Neural cell (in vitro differentiated cells): ENCODE data around the gene AJUBA. TPM values are rescaled to one million over a fixed set of nuclear protein-coding genes. Genes with fewer than 3 reads are reported as not detected.
A peak's percentile ranks its signal among the peaks of the same experiment; 100 is the strongest.

Source experiments
- H2AFZ ChIP-seq: fragments of 200-600, 300-800 bp; sonication (generic), shearing (Covaris generic); 2 replicates; pipeline ENCODE4 v1.6.0; 2014; ENCODE audit warnings: low read depth, mild to moderate bottlenecking, antibody characterized with exemption, low read length, moderate library complexity
- H3F3A ChIP-seq: fragments of 200-600 bp; shearing (Covaris generic); 2 replicates; pipeline ENCODE4 v1.6.1; 2016; ENCODE audit warnings: mild to moderate bottlenecking, moderate library complexity, mixed read lengths, antibody characterized with exemption, low read length; ENCODE audit not compliant: insufficient read depth, poor library complexity, severe bottlenecking
- H3K27ac ChIP-seq: fragments of 200-600, 300-800 bp; sonication (generic), shearing (Covaris generic); 2 replicates; pipeline ENCODE4 v1.5.1; 2014; ENCODE audit warnings: mild to moderate bottlenecking, low read length, moderate library complexity
- H3K27me3 ChIP-seq: fragments of 300-800, 200-600 bp; sonication (generic), shearing (Covaris generic); 2 replicates; pipeline ENCODE4 v1.6.0; 2014; ENCODE audit warnings: mild to moderate bottlenecking, low read depth, low read length, moderate library complexity; ENCODE audit not compliant: insufficient read depth
- H3K36me3 ChIP-seq: fragments of 300-800, 200-600 bp; sonication (generic), shearing (Covaris generic); 2 replicates; pipeline ENCODE4 v1.5.1; 2014; ENCODE audit warnings: mild to moderate bottlenecking, antibody characterized with exemption, low read length, moderate library complexity; ENCODE audit not compliant: insufficient read depth
- H3K4me2 ChIP-seq: fragments of 300-800, 200-600 bp; sonication (generic), shearing (Covaris generic); 2 replicates; pipeline ENCODE4 v1.6.0; 2014; ENCODE audit warnings: mild to moderate bottlenecking, low read length
- H3K4me3 ChIP-seq: fragments of 300-800, 200-600 bp; sonication (generic), shearing (Covaris generic); 2 replicates; pipeline ENCODE4 v1.5.1; 2014; ENCODE audit warnings: mild to moderate bottlenecking, low read length, moderate library complexity
- H3K79me2 ChIP-seq: fragments of 200-600 bp; shearing (Covaris generic); replicated peaks from 2 replicates; pipeline ENCODE4 v1.6.0; 2014; ENCODE audit warnings: mild to moderate bottlenecking, low read length, moderate library complexity; ENCODE audit not compliant: insufficient read depth
- H3K9ac ChIP-seq: fragments of 300-800, 200-600 bp; sonication (generic), shearing (Covaris generic); 2 replicates; pipeline ENCODE4 v1.6.1; 2016; ENCODE audit warnings: mild to moderate bottlenecking, low read length, mixed read lengths
- H3K9me2 ChIP-seq: fragments of 200-600 bp; shearing (Covaris generic); 2 replicates; pipeline ENCODE4 v1.6.1; 2016; ENCODE audit warnings: mild to moderate bottlenecking, low read length, mixed read lengths; ENCODE audit not compliant: insufficient read depth
- H3K9me3 ChIP-seq: fragments of 200-600, 300-800 bp; sonication (generic), shearing (Covaris generic); 2 replicates; pipeline ENCODE4 v1.6.1; 2016; ENCODE audit warnings: mild to moderate bottlenecking, mixed run types, low read length, moderate library complexity, mixed read lengths
- H4K20me1 ChIP-seq: fragments of 200-600 bp; shearing (Covaris generic); 2 replicates; pipeline ENCODE4 v1.6.1; 2016; ENCODE audit warnings: mild to moderate bottlenecking, mixed run types; ENCODE audit not compliant: insufficient read depth
- EP300 ChIP-seq: fragments of 450-650 bp; conservative IDR thresholded peaks from 2 replicates; pipeline ENCODE4 v1.6.1; 2014; ENCODE audit warnings: antibody characterized with exemption, mild to moderate bottlenecking, moderate library complexity; ENCODE audit not compliant: poor library complexity, severe bottlenecking
- EZH2 ChIP-seq: fragments of 200-600, 300-800 bp; shearing (Covaris generic), sonication (generic); IDR thresholded peaks from 2 replicates; pipeline ENCODE4 v1.6.1; 2014; ENCODE audit warnings: antibody characterized with exemption, low read length, borderline replicate concordance, mild to moderate bottlenecking; ENCODE audit not compliant: insufficient read depth, poor library complexity, severe bottlenecking
- MXI1 ChIP-seq: fragments of 450-650 bp; conservative IDR thresholded peaks from 2 replicates; pipeline ENCODE4 v1.6.1; 2014; ENCODE audit warnings: antibody characterized with exemption, mild to moderate bottlenecking; ENCODE audit not compliant: poor library complexity, severe bottlenecking
- POLR2AphosphoS5 ChIP-seq: IDR thresholded peaks from 2 replicates; pipeline ENCODE4 v1.6.1; 2012
- RAD21 ChIP-seq: fragments of 450-650 bp; conservative IDR thresholded peaks from 2 replicates; pipeline ENCODE4 v1.6.1; 2014; ENCODE audit warnings: antibody characterized with exemption, mild to moderate bottlenecking, moderate library complexity
- SMC3 ChIP-seq: fragments of 450-650 bp; conservative IDR thresholded peaks from 2 replicates; pipeline ENCODE4 v1.6.1; 2014; ENCODE audit warnings: antibody characterized with exemption, mild to moderate bottlenecking, moderate library complexity; ENCODE audit not compliant: poor library complexity
- TAF1 ChIP-seq: IDR thresholded peaks from 2 replicates; pipeline ENCODE4 v1.6.1; 2012; ENCODE audit warnings: low read depth
- polyA minus RNA-seq: library from RNA; depleted of rRNA, polyadenylated mRNA; stranded (reverse); fragments of >200 nt; gene quantifications from 2 replicates; pipeline ENCODE4 v1.2.3, GENCODE V29; 2014
- polyA plus RNA-seq: library from polyadenylated mRNA; depleted of rRNA; stranded (reverse); fragments of >200 nt; gene quantifications from 2 replicates; pipeline ENCODE4 v1.2.3, GENCODE V29; 2014
- TF ChIP-seq, protein P1 (sequence below): IDR thresholded peaks from 2 replicates; pipeline ENCODE4 v1.6.1; 2012; ENCODE audit warnings: borderline replicate concordance
- TF ChIP-seq, protein P2 (sequence below): fragments of 450-650 bp; IDR thresholded peaks from 2 replicates; pipeline ENCODE4 v1.5.1; 2014; ENCODE audit warnings: antibody characterized with exemption, mild to moderate bottlenecking, moderate library complexity; ENCODE audit not compliant: poor library complexity, severe bottlenecking

The AJUBA gene
- 0.52 and 1.9 TPM in 2 replicates for polyA plus RNA-seq
- polyA minus RNA-seq: 1.5 and 1.9 TPM in 2 replicates

DNA sequence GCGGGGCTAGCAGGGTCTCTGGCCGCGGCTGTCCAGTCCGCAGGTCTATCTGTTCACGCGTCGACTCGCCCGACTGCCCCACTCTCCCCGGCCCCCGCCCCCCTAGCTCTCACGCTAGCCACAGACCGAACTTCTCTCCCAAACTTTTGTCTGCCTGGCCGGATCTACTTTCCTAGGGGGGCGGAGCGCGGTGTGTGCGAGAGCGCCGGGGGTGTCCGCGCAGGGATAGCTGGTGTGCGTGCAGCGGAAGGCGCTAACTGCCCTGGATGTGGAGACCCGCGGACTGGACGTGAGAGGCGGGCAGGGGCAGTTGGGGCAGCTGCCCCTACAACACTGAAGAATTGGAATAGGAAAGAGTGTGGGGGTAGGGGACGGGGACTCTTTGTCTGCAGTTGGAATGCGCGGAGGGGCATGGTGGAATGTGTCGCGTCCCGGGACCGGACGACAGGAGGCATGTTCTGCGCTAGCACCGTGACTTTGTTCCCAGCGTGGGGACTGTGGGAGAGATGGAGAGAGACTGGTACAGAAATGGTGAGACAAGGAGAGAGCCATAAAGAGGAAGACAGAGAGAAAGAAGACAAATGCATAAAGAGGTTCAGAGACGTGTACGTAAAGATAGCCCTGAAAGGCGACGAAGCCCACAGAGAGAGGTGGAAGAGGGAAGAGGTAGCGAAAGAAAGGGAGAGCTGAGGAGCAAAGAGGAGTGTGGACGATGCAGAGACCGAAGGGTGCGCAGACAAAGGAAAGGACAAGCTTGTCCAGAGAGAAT, at the start of gene AJUBA:
TSS of gene AJUBA (minus strand) at position 75 of the 769 bp plus-strand sequence. CDS start 285 bp downstream, outside the sequence.
- H2AFZ ChIP-seq: peak within 1 kb of the TSS; percentile 43
- TF ChIP-seq, protein P1, sequence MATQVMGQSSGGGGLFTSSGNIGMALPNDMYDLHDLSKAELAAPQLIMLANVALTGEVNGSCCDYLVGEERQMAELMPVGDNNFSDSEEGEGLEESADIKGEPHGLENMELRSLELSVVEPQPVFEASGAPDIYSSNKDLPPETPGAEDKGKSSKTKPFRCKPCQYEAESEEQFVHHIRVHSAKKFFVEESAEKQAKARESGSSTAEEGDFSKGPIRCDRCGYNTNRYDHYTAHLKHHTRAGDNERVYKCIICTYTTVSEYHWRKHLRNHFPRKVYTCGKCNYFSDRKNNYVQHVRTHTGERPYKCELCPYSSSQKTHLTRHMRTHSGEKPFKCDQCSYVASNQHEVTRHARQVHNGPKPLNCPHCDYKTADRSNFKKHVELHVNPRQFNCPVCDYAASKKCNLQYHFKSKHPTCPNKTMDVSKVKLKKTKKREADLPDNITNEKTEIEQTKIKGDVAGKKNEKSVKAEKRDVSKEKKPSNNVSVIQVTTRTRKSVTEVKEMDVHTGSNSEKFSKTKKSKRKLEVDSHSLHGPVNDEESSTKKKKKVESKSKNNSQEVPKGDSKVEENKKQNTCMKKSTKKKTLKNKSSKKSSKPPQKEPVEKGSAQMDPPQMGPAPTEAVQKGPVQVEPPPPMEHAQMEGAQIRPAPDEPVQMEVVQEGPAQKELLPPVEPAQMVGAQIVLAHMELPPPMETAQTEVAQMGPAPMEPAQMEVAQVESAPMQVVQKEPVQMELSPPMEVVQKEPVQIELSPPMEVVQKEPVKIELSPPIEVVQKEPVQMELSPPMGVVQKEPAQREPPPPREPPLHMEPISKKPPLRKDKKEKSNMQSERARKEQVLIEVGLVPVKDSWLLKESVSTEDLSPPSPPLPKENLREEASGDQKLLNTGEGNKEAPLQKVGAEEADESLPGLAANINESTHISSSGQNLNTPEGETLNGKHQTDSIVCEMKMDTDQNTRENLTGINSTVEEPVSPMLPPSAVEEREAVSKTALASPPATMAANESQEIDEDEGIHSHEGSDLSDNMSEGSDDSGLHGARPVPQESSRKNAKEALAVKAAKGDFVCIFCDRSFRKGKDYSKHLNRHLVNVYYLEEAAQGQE: no peak
- TF ChIP-seq MXI1: peak; percentile 57
- peak; percentile 38 for TF ChIP-seq EZH2
- TF ChIP-seq RAD21: no peak
- no peak for TF ChIP-seq EP300
- peak; percentile 23 for TF ChIP-seq POLR2AphosphoS5
- TF ChIP-seq, protein P2, sequence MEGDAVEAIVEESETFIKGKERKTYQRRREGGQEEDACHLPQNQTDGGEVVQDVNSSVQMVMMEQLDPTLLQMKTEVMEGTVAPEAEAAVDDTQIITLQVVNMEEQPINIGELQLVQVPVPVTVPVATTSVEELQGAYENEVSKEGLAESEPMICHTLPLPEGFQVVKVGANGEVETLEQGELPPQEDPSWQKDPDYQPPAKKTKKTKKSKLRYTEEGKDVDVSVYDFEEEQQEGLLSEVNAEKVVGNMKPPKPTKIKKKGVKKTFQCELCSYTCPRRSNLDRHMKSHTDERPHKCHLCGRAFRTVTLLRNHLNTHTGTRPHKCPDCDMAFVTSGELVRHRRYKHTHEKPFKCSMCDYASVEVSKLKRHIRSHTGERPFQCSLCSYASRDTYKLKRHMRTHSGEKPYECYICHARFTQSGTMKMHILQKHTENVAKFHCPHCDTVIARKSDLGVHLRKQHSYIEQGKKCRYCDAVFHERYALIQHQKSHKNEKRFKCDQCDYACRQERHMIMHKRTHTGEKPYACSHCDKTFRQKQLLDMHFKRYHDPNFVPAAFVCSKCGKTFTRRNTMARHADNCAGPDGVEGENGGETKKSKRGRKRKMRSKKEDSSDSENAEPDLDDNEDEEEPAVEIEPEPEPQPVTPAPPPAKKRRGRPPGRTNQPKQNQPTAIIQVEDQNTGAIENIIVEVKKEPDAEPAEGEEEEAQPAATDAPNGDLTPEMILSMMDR: no peak
- no peak for TF ChIP-seq TAF1
- TF ChIP-seq SMC3: no peak
- no peaks in the 10 kb centered on the region for H3K9me3 ChIP-seq
- H3K79me2 ChIP-seq: peaks cover 29% of the 10 kb centered on the region
- H3K27me3 ChIP-seq: peaks cover 32% of the 10 kb centered on the region
- H3K9ac ChIP-seq: peak within 1 kb of the TSS; percentile 52
- H3K9me2 ChIP-seq: no peaks in the 10 kb centered on the region
- H4K20me1 ChIP-seq: no peaks in the 10 kb centered on the region
- peak within 1 kb of the TSS; percentile 75 for H3K4me3 ChIP-seq
- H3F3A ChIP-seq: no peaks in the 10 kb centered on the region
- H3K27ac ChIP-seq: no peak within 1 kb of the TSS
- H3K4me2 ChIP-seq: peak within 1 kb of the TSS; percentile 63
- no peaks in the 10 kb centered on the region for H3K36me3 ChIP-seq

DNA sequence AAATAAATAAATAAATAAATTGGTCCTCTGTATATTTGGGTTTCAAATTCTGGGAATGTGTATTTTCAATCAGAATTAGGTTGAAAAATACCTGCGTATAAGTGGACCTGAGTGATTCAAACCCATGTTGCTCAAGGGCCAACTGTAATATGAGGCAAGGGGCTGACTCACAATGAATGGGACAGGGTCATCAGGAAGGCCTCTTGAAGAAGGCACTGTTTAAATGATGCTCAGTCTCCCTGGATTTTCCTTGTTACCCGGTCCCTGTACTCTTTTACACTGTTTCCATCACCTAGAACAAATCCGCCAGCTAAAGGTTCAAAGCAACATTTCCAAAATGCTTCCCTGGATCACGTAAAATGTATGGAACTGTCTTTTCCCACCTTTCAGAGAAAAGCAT, 48.6 kb upstream of the AJUBA start:
- H3K4me3 ChIP-seq: no peak overlapping the region
- H3K4me2 ChIP-seq: no peak overlapping the region
- no peak overlapping the region for H2AFZ ChIP-seq
- H3K9ac ChIP-seq: no peak overlapping the region
- H3K36me3 ChIP-seq: no peaks in the 10 kb centered on the region
- no peak overlapping the region for H3K27ac ChIP-seq
- no peak for TF ChIP-seq MXI1
- TF ChIP-seq, protein P1: no peak
- TF ChIP-seq, protein P2: no peak
- no peak for TF ChIP-seq POLR2AphosphoS5
- TF ChIP-seq EP300: no peak
- TF ChIP-seq EZH2: no peak
- no peak for TF ChIP-seq SMC3
- TF ChIP-seq TAF1: no peak
- TF ChIP-seq RAD21: no peak
- H3K27me3 ChIP-seq: no peaks in the 10 kb centered on the region
- H3K9me3 ChIP-seq: no peaks in the 10 kb centered on the region
- no peaks in the 10 kb centered on the region for H3F3A ChIP-seq
- no peaks in the 10 kb centered on the region for H3K9me2 ChIP-seq
- peaks cover 14% of the 10 kb centered on the region for H3K79me2 ChIP-seq
- H4K20me1 ChIP-seq: no peaks in the 10 kb centered on the region
